Endothelial cell of umbilical vein (primary cell): Measurements from ENCODE around the gene GDPD4. TPM values are rescaled to one million over a fixed set of nuclear protein-coding genes. Genes with fewer than 3 reads are reported as not detected.

ENCODE experiments used
- BruUV-seq: library from RNA; stranded (reverse); fragments of 400-500 nt; replicated peaks from 2 replicates; lab custom pipeline; 2021; lab: Mats Ljungman, UMichigan
- CTCF ChIA-PET: fragments of 300-600, 350-600 bp; sonication (Branson Sonifier 250); formaldehyde crosslinking; loops from one replicate; lab custom pipeline; 2021; ENCODE audit warnings: antibody characterized with exemption, inconsistent platforms; lab: Charles Lee
- POLR2A ChIA-PET: fragments of 300-600, 350-600 bp; sonication (Branson Sonifier 250); formaldehyde crosslinking; loops from one replicate; lab custom pipeline; 2021; ENCODE audit warnings: antibody characterized with exemption, inconsistent platforms; lab: Charles Lee
- DNase-seq: peaks from one replicate; pipeline ENCODE4 v3.0.0-alpha.2; 2011; ENCODE audit warnings: low read depth, low spot score
- FAIRE-seq: peaks from 2 replicates; lab custom pipeline; 2011; peaks lifted over from hg19 to GRCh38; lab: Jason Lieb, UNC
- H2AFZ ChIP-seq: 2 replicates; pipeline ENCODE4 v1.6.0; 2012; ENCODE audit warnings: low read depth, low read length, control low read depth, inconsistent platforms
- H3K27ac ChIP-seq: 2 replicates; pipeline ENCODE4 v1.5.1; 2011; ENCODE audit warnings: low read depth, mild to moderate bottlenecking, control low read depth, low read length, moderate library complexity; ENCODE audit not compliant: insufficient read depth
- H3K27me3 ChIP-seq, 2 experiments: 2 replicates each; pipeline versions ENCODE4 v1.6.0 to v1.6.1; 2011; ENCODE audit warnings: low read length in 2 of 2, mixed read lengths in 1 of 2; ENCODE audit not compliant: control insufficient read depth in 2 of 2, insufficient read depth in 2 of 2
- H3K36me3 ChIP-seq, 2 experiments: 2 replicates in 1 of 2; 3 replicates in 1 of 2; pipeline ENCODE4 v1.5.1; 2011; ENCODE audit warnings: low read length in 2 of 2, mild to moderate bottlenecking in 1 of 2, moderate library complexity in 1 of 2; ENCODE audit not compliant: control insufficient read depth in 2 of 2, insufficient read depth in 2 of 2; ENCODE audit errors: extremely low read depth in 1 of 2
- H3K4me1 ChIP-seq: 3 replicates; pipeline ENCODE4 v1.5.1; 2011; ENCODE audit warnings: mild to moderate bottlenecking, low read length; ENCODE audit not compliant: control insufficient read depth, insufficient read depth; ENCODE audit errors: extremely low read depth
- H3K4me2 ChIP-seq: 2 replicates; pipeline ENCODE4 v1.6.1; 2011; ENCODE audit warnings: low read length, control low read depth, mixed read lengths; ENCODE audit not compliant: insufficient read depth
- H3K4me3 ChIP-seq, 3 experiments: fragments of 200-600 bp in 1 of 3; sonication (generic), shearing (Covaris generic) in 1 of 3; replicated peaks in 1 of 3; 2 replicates each; pipeline ENCODE4 v1.5.1; 2011 to 2016; ENCODE audit warnings: control low read depth in 3 of 3, low read length in 3 of 3, mild to moderate bottlenecking in 2 of 3, inconsistent platforms in 1 of 3, low read depth in 1 of 3, moderate library complexity in 1 of 3; ENCODE audit not compliant: insufficient read depth in 1 of 3
- H3K79me2 ChIP-seq: 2 replicates; pipeline ENCODE4 v1.6.0; 2012; ENCODE audit warnings: low read length, inconsistent platforms; ENCODE audit not compliant: control insufficient read depth, insufficient read depth
- H3K9ac ChIP-seq: replicated peaks from 2 replicates; pipeline ENCODE3; 2011; ENCODE audit warnings: low read length, control low read depth; ENCODE audit not compliant: insufficient read depth; ENCODE audit errors: extremely low read depth
- H3K9me1 ChIP-seq: replicated peaks from 3 replicates; pipeline ENCODE4 v1.6.0; 2011; ENCODE audit warnings: mild to moderate bottlenecking, low read length; ENCODE audit not compliant: control insufficient read depth, insufficient read depth; ENCODE audit errors: extremely low read depth
- H3K9me3 ChIP-seq: replicated peaks from 2 replicates; pipeline ENCODE4 v1.5.1; 2012; ENCODE audit warnings: low read length, inconsistent platforms; ENCODE audit not compliant: control insufficient read depth, insufficient read depth
- H4K20me1 ChIP-seq: replicated peaks from 2 replicates; pipeline ENCODE3; 2011; ENCODE audit warnings: mild to moderate bottlenecking, low read length; ENCODE audit not compliant: control insufficient read depth, insufficient read depth; ENCODE audit errors: extremely low read depth
- CTCF ChIP-seq, 2 donors: IDR thresholded peaks; 1 replicate in 1 of 2; 2 replicates in 1 of 2; pipeline ENCODE4 v1.5.1; 2011; ENCODE audit warnings: low read length in 2 of 2, mild to moderate bottlenecking in 2 of 2, moderate library complexity in 2 of 2, control low read depth in 1 of 2, inconsistent platforms in 1 of 2, low read depth in 1 of 2; ENCODE audit not compliant: insufficient read depth in 1 of 2; ENCODE audit errors: extremely low read depth in 1 of 2
- EZH2 ChIP-seq: IDR thresholded peaks from 2 replicates; pipeline ENCODE4 v1.6.1; 2012; ENCODE audit warnings: borderline replicate concordance, low read depth, mild to moderate bottlenecking, moderate library complexity, low read length, inconsistent platforms; ENCODE audit not compliant: severe bottlenecking
- FOS ChIP-seq: IDR thresholded peaks from 2 replicates; pipeline ENCODE4 v1.6.1; 2011; ENCODE audit warnings: mild to moderate bottlenecking, low read length, moderate library complexity, borderline replicate concordance; ENCODE audit not compliant: insufficient read depth
- GATA2 ChIP-seq: IDR thresholded peaks from 2 replicates; pipeline ENCODE4 v1.7.0; 2011; ENCODE audit warnings: low read depth, mild to moderate bottlenecking, moderate library complexity, mixed read lengths, low read length; ENCODE audit not compliant: insufficient read length, insufficient read depth
- JUN ChIP-seq: IDR thresholded peaks from 2 replicates; pipeline ENCODE4 v1.6.1; 2011; ENCODE audit warnings: borderline replicate concordance, low read depth; ENCODE audit not compliant: insufficient read length, insufficient read depth
- MYC ChIP-seq: IDR thresholded peaks from one replicate; pipeline ENCODE4 v1.6.1; 2011; ENCODE audit warnings: mild to moderate bottlenecking, low read depth, low read length
- POLR2A ChIP-seq: IDR thresholded peaks from 2 replicates; pipeline ENCODE4 v1.6.1; 2012; ENCODE audit warnings: low read depth, mild to moderate bottlenecking, control low read depth, low read length
- POLR2AphosphoS5 ChIP-seq: IDR thresholded peaks from 2 replicates; pipeline ENCODE4 v1.6.1; 2012; ENCODE audit warnings: low read depth, mild to moderate bottlenecking, control low read depth, low read length, moderate library complexity; ENCODE audit not compliant: insufficient read depth
- dilution Hi-C: fragments of 300-500 bp; cut with MboI; formaldehyde crosslinking; loops from one replicate; pipeline ENCODE4 v1.15.0; 2019; ENCODE audit warnings: low sequenced_read_pairs; ENCODE audit not compliant: extremely low pct_ligation_motif_present
- intact Hi-C: fragments of 100-400 bp; cut with micrococcal nuclease; formaldehyde crosslinking; loops from one replicate; pipeline ENCODE4 v1.10.0; 2022
- polyA plus RNA-seq, 4 experiments: library from polyadenylated mRNA; depleted of rRNA in 3 of 4; stranded (reverse) in 3 of 4; unstranded in 1 of 4; fragments of >200 nt; gene quantifications; 2 replicates each; pipeline versions ENCODE4 v1.2.1 to v1.2.3, GENCODE V29; 2011 to 2012; ENCODE audit warnings: missing spikeins in 1 of 4
- total RNA-seq: library from RNA; stranded (reverse); gene quantifications from 2 replicates; pipeline ENCODE4 v1.2.3, GENCODE V29; 2021
- TF ChIP-seq, protein P1 (sequence below): IDR thresholded peaks from 2 replicates; pipeline ENCODE4 v1.6.1; 2011; ENCODE audit not compliant: insufficient read depth, insufficient read length

GDPD4 gene
- total and polyA plus RNA-seq, 2 donors (not counting 3 experiments of a cell fraction or from before 2014, with no cell fraction given), result not detected

DNA sequence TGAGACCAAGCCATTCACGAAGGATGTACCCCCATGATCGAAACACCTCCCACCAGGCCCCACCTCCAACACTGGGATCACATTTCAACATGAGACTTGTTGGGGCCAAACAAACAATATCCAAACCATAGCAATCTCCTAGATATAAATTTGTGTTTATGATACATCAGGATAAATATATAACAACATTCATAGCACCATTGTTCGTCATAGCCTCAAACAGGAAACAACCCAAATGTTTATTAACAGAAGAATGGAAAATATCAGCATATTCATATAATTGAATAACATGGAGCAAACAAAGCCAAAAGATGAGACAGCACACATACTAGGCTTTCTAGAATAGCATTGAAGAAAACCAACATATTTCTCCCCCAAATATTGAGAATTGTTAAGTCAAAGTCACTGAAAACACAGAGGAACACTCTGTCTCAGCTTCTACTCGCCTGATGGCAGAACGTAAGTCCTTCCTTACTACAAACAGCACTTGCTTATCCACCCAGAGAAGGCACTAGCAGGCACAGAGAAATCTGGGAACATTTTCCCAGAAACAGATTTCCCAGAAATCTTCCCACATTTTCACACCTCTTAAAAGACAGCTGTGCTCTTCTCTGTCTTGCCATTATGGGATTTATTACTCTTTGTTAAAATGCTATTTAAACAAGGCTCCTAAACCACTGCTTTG is 8.1 kb upstream of the GDPD4 start:
- DNase-seq (no peak), FAIRE-seq (no peak)
- Histone ChIP-seq H3K27ac (no peak overlapping the region), H3K9me3 (no peaks in the 10 kb centered on the region), H3K4me3 (no peak overlapping the region), H3K4me1 (no peaks in the 10 kb centered on the region), H4K20me1 (no peaks in the 10 kb centered on the region), H3K36me3 (no peaks in the 10 kb centered on the region), H3K27me3 (peaks cover 0 to 2% of the 10 kb centered on the region in 2 experiments), H3K9me1 (no peaks in the 10 kb centered on the region), H3K79me2 (no peaks in the 10 kb centered on the region), H3K9ac (no peak overlapping the region), H3K4me2 (no peak overlapping the region), H2AFZ (no peak overlapping the region)
- dilution Hi-C loops (no loop called here), intact Hi-C loops (no loop called here)
- CTCF ChIA-PET, result interaction anchor here (1.1 kb wide), 1 partner anchor 239 kb away, joined by 3 read pairs; no protein-coding TSS in a partner anchor
- POLR2A ChIA-PET, result no interaction called here
- no TSS peak for BruUV-seq
- no peak for TF ChIP-seq MYC
- no peak for TF ChIP-seq FOS
- TF ChIP-seq, protein P1, sequence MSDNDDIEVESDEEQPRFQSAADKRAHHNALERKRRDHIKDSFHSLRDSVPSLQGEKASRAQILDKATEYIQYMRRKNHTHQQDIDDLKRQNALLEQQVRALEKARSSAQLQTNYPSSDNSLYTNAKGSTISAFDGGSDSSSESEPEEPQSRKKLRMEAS, result no peak
- TF ChIP-seq POLR2A, result no peak
- TF ChIP-seq CTCF (IDR thresholded peaks at IDR 0.05; ENCODE audit: extremely low read depth in 1 of 2, insufficient read depth in 1 of 2, low read depth in 1 of 2, low read length in 2 of 2), result no peak
- no peak for TF ChIP-seq JUN
- TF ChIP-seq GATA2, result no peak
- TF ChIP-seq POLR2AphosphoS5, result no peak
- no peak for TF ChIP-seq EZH2
